Measurements from ENCODE around the gene CDH8.

DNA sequence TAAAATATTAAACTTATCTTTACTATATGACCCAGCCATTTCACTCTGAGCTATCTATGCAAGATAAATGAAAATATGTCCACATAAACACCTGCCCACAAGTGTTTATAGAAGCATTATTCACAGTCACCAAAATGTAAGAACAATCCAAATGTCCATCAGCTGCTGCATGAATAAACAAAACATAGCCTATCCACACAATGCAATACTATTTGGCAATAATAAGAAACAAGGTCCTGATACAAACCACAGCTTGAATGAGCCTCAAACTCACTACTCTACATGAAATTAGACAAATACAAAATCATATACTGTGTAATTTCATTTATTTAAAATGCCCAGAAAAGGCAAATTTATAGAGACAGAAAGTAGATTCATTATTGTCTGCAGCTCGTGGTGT lies 355.1 kb downstream of the CDH8 start:
- no peak for TF ChIP-seq TAF1 (IDR thresholded peaks at IDR 0.05; ENCODE audit: low read depth, low read length)
- TF ChIP-seq POLR2A (IDR thresholded peaks at IDR 0.05; ENCODE audit: low read depth, low read length): no peak
- no peak for TF ChIP-seq POLR2AphosphoS5 (IDR thresholded peaks at IDR 0.05; ENCODE audit: low read depth, low read length)
- TF ChIP-seq PAX5 (IDR thresholded peaks at IDR 0.05; ENCODE audit: insufficient read depth, low read length, severe bottlenecking): no peak
- TF ChIP-seq SPI1 (IDR thresholded peaks at IDR 0.05; ENCODE audit: low read depth, low read length): no peak
- no peak for TF ChIP-seq POU2F2 (IDR thresholded peaks at IDR 0.05; ENCODE audit: low read depth, low read length)
